Hepatocyte (in vitro differentiated cells): ENCODE data around the gene AIFM3. TPM values are rescaled to one million over a fixed set of nuclear protein-coding genes. Genes with fewer than 3 reads are reported as not detected.
"Not testable (repeated sequence)": the region's sequence is repeated elsewhere in the genome, so short reads cannot be mapped to it uniquely, and the experiment has no call there.

ENCODE experiments used
- DNase-seq: peaks from one replicate; pipeline ENCODE4 v3.0.0-alpha.2; 2016; ENCODE audit warnings: low spot score
- H2AFZ ChIP-seq: fragments of 200-600 bp; sonication (generic); 2 replicates; pipeline ENCODE4 v1.6.0; 2016; ENCODE audit warnings: antibody characterized with exemption, mild to moderate bottlenecking
- H3K27ac ChIP-seq: fragments of 200-600 bp; sonication (generic); 2 replicates; pipeline ENCODE4 v1.5.1; 2016; ENCODE audit warnings: mild to moderate bottlenecking
- H3K27me3 ChIP-seq: fragments of 200-600 bp; sonication (generic); 2 replicates; pipeline ENCODE4 v1.6.1; 2016
- H3K36me3 ChIP-seq: fragments of 200-600 bp; sonication (generic); replicated peaks from 2 replicates; pipeline ENCODE4 v1.5.1; 2016; ENCODE audit warnings: low read depth; ENCODE audit not compliant: insufficient read depth
- H3K4me1 ChIP-seq: fragments of 200-600 bp; sonication (generic); 2 replicates; pipeline ENCODE4 v1.5.1; 2016; ENCODE audit warnings: mild to moderate bottlenecking, moderate library complexity; ENCODE audit not compliant: insufficient read depth
- H3K4me2 ChIP-seq: fragments of 200-600 bp; sonication (generic); 2 replicates; pipeline ENCODE4 v1.6.0; 2016
- H3K4me3 ChIP-seq: fragments of 200-600 bp; sonication (generic); 2 replicates; pipeline ENCODE4 v1.5.1; 2016; ENCODE audit warnings: mild to moderate bottlenecking
- H3K79me2 ChIP-seq: fragments of 200-600 bp; sonication (generic); 2 replicates; pipeline ENCODE4 v1.6.0; 2017; ENCODE audit warnings: mild to moderate bottlenecking
- H3K9me2 ChIP-seq: fragments of 200-600 bp; sonication (generic); replicated peaks from 2 replicates; pipeline ENCODE4 v1.6.0; 2017; ENCODE audit warnings: mild to moderate bottlenecking; ENCODE audit not compliant: insufficient read depth
- H3K9me3 ChIP-seq: fragments of 200-600 bp; sonication (generic); 2 replicates; pipeline ENCODE4 v1.5.1; 2016; ENCODE audit warnings: low read depth, mild to moderate bottlenecking
- H4K20me1 ChIP-seq: fragments of 200-600 bp; sonication (generic); 2 replicates; pipeline ENCODE4 v1.6.0; 2016; ENCODE audit warnings: mild to moderate bottlenecking; ENCODE audit not compliant: insufficient read depth, poor library complexity, severe bottlenecking
- EZH2 ChIP-seq: fragments of 200-600 bp; sonication (generic); IDR thresholded peaks from 2 replicates; pipeline ENCODE4 v1.6.1; 2016; ENCODE audit warnings: antibody characterized with exemption, mild to moderate bottlenecking, borderline replicate concordance
- EZH2phosphoT487 ChIP-seq: fragments of 200-600 bp; sonication (generic); IDR thresholded peaks from one replicate; pipeline ENCODE4 v1.6.1; 2018; ENCODE audit warnings: antibody characterized with exemption, mild to moderate bottlenecking, low read depth, moderate library complexity; ENCODE audit not compliant: unreplicated experiment, severe bottlenecking
- WGBS: methylation state at CpG from one replicate; pipeline ENCODE4 v1.1.6; 2016; ENCODE audit warnings: low lambda C conversion rate; ENCODE audit errors: missing lambda C conversion rate; 5-methylcytosine and 5-hydroxymethylcytosine counted together
- polyA plus RNA-seq: library from polyadenylated mRNA; unstranded; fragments of >200 nt; fragmentation: Nextera tagmentation; extraction: Ambion mirVana; gene quantifications from 2 replicates; pipeline ENCODE4 v1.2.1, GENCODE V29; 2016
- total RNA-seq: library from RNA; depleted of rRNA; stranded (reverse); fragments of >200 nt; gene quantifications from 2 replicates; pipeline ENCODE4 v1.2.3, GENCODE V29; 2014
- TF ChIP-seq, protein P1 (sequence below): fragments of 200-600 bp; sonication (generic); IDR thresholded peaks from 2 replicates; pipeline ENCODE4 v1.5.1; 2016; ENCODE audit warnings: antibody characterized with exemption, mild to moderate bottlenecking; ENCODE audit not compliant: poor library complexity

AIFM3 gene
- total and polyA plus RNA-seq, 2 experiments from 2014 or later, result 1.7 to 3.1 TPM

DNA sequence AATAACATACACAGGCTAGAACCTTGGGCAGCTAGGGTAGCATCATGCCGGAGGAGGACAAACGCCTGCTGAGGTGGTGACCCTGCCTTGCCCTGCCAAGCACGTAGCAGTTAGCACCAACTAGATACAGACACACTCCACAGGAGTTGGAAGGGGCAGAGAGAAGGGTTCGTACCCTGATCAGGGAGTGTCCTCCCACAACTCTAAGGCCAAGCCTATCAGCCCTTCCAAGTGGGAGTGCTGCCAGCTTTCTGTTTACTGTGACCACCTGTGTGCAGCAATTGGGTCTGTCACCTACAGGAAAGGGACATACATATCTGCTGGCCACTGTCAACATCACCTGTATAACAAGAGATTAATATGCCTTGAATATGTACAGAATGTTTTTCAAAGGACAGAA, 36.7 kb downstream of the AIFM3 start:
- Histone ChIP-seq H4K20me1 (no peaks in the 10 kb centered on the region), H3K36me3 (no peaks in the 10 kb centered on the region), H3K27ac (peak overlapping the region; percentile 99), H3K27me3 (no peaks in the 10 kb centered on the region), H3K4me1 (peaks cover 21% of the 10 kb centered on the region), H3K9me2 (no peaks in the 10 kb centered on the region), H2AFZ (no peak overlapping the region), H3K4me2 (peak overlapping the region; percentile 98), H3K9me3 (no peaks in the 10 kb centered on the region), H3K4me3 (no peak overlapping the region), H3K79me2 (peaks cover 33% of the 10 kb centered on the region)
- TF ChIP-seq, protein P1, sequence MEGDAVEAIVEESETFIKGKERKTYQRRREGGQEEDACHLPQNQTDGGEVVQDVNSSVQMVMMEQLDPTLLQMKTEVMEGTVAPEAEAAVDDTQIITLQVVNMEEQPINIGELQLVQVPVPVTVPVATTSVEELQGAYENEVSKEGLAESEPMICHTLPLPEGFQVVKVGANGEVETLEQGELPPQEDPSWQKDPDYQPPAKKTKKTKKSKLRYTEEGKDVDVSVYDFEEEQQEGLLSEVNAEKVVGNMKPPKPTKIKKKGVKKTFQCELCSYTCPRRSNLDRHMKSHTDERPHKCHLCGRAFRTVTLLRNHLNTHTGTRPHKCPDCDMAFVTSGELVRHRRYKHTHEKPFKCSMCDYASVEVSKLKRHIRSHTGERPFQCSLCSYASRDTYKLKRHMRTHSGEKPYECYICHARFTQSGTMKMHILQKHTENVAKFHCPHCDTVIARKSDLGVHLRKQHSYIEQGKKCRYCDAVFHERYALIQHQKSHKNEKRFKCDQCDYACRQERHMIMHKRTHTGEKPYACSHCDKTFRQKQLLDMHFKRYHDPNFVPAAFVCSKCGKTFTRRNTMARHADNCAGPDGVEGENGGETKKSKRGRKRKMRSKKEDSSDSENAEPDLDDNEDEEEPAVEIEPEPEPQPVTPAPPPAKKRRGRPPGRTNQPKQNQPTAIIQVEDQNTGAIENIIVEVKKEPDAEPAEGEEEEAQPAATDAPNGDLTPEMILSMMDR, result no peak
- no peak for TF ChIP-seq EZH2phosphoT487
- no peak for TF ChIP-seq EZH2
- DNase-seq, result no peak
- WGBS, result 89% methylated on average over 4 of the region's 4 CpGs

DNA sequence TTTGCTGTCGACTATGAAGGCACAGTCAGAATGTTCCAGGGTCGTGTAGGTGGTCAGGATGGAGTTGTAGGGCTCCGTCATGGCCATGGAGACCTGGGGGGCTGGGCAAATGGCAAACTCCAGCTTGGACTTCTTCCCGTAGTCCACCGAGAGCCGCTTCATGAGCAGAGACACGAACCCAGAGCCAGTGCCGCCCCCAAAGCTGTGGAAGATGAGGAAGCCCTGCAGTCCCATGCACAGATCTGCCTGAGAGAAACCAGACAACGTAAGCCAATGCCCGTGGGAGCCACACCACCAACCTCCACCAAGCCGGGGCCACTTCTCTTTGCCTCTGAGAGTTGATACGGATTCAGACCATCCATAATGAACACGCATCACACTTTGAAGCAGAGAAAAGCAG, 42.2 kb downstream of the AIFM3 start:
- not testable (repeated sequence) for H3K4me1 ChIP-seq
- WGBS, result 92% methylated on average over 11 of the region's 13 CpGs

DNA sequence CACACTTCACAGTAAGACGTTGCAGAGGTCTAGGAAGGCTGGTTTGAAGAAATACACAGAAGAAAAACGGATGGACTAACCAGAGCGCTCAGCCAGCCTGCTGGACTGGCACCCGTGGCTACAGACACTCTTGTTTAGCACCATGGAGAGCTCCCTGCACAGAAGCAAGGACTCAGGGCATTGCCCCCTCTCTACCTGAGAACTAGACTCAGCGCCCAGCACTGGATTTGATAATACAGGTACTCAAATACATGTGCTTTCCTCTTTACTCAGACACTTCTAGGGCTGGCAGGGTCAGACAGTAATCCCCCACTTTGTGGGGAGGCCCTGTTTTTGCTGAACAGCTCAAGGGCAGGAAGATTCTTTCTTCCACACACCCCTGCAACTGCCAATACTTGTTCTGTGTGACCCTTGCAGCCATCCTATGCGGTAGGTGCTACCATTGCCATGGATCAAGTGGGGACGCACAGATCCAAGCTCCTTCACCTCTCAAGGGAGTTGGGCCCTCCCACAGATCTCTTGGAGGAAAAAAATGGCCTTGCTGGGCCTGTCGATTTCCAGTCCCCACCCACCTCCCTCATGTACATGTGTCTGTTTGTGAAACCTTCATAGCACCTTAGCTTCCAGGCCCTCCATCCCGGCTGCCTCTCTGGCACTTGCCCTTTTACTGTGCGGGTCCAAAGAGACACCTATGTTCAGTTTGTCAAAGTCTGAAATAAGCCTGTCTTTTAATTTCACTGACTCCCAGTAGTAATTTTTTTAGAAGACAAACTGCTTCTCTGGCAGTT, 42.8 kb downstream of the AIFM3 start:
- no peak overlapping the region for H2AFZ ChIP-seq
- no peaks in the 10 kb centered on the region for H3K27me3 ChIP-seq
- H3K4me1 ChIP-seq, result peaks cover 6% of the 10 kb centered on the region
- no peak overlapping the region for H3K4me3 ChIP-seq
- no peak overlapping the region for H3K4me2 ChIP-seq
- H4K20me1 ChIP-seq, result no peaks in the 10 kb centered on the region
- H3K9me2 ChIP-seq, result no peaks in the 10 kb centered on the region
- no peak overlapping the region for H3K27ac ChIP-seq
- TF ChIP-seq EZH2phosphoT487, result no peak
- TF ChIP-seq EZH2, result no peak
- TF ChIP-seq, protein P1, result no peak
- H3K9me3 ChIP-seq, result no peaks in the 10 kb centered on the region
- peak; percentile 88 for DNase-seq
- H3K79me2 ChIP-seq, result no peaks in the 10 kb centered on the region
- H3K36me3 ChIP-seq, result no peaks in the 10 kb centered on the region
- WGBS, result 57% methylated on average over 10 of the region's 10 CpGs

More for the DNA sequence above, 42.2 kb downstream of the AIFM3 start:
- H3K9me2 ChIP-seq, H3K4me3 ChIP-seq, DNase-seq, H3K27me3 ChIP-seq, H2AFZ ChIP-seq, H3K27ac ChIP-seq, H3K36me3 ChIP-seq, H3K9me3 ChIP-seq, H4K20me1 ChIP-seq, H3K4me2 ChIP-seq, H3K79me2 ChIP-seq: not testable (repeated sequence)

DNA sequence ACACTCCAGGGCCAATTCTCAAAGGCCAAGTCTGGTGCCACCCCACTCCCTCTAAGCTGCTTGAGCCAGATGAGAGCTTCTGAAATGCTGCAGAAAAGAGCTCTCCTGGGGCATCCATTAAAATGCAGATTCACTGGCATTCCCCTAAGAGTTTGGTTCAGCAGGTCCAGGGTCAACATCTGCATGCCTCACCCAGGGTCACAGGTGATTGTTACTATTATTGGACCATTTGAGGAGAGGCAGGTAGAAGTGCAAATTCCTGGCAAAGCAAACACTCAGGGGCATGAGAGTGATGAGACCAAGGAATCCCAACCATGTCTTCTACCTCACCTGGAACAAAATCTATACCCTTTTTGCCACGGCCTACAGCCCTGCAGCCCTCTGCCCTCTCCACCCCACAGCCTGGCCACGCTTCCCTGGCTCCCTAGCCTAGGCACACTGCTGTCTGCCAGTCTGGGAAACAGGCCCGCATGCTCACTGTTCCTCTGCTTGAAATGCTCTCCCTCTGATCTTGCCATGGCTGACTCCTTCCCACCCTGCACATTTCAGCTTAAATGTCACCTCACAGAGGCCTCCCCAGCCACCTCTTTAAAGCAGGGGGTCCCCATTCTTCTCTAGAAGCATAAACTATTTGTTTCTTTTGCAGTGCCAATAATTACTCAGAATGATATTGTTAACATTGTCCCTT, 43.5 kb downstream of the AIFM3 start:
- Histone ChIP-seq H2AFZ (no peak overlapping the region), H3K9me3 (no peaks in the 10 kb centered on the region), H3K4me2 (no peak overlapping the region), H3K36me3 (no peaks in the 10 kb centered on the region), H3K4me1 (peaks cover 13% of the 10 kb centered on the region), H3K27ac (no peak overlapping the region), H3K27me3 (no peaks in the 10 kb centered on the region), H3K9me2 (no peaks in the 10 kb centered on the region), H3K4me3 (no peak overlapping the region), H4K20me1 (no peaks in the 10 kb centered on the region), H3K79me2 (no peaks in the 10 kb centered on the region)
- no peak for DNase-seq
- 92% methylated on average over 3 of the region's 3 CpGs for WGBS
- TF ChIP-seq EZH2phosphoT487 (no peak), EZH2 (no peak)
- TF ChIP-seq, protein P1, result no peak
